ENCODE measurements around the gene GMFB. TPM values are rescaled to one million over a fixed set of nuclear protein-coding genes. Genes with fewer than 3 reads are reported as not detected.

The GMFB gene
- polyA plus RNA-seq, 1 donor from 2014 or later: 208 TPM

- no peak overlapping the region for H3K4me3 ChIP-seq (ENCODE audit: low read length)
- no peak overlapping the region for H2AFZ ChIP-seq (ENCODE audit: low read depth, low read length)
- H3K27ac ChIP-seq (ENCODE audit: low read length): no peak overlapping the region
- no peak overlapping the region for H3K9ac ChIP-seq (ENCODE audit: low read length)
- no peaks in the 10 kb centered on the region for H3K36me3 ChIP-seq (ENCODE audit: insufficient read depth, low read length)
- H3K9me2 ChIP-seq (ENCODE audit: insufficient read depth, low read length): no peaks in the 10 kb centered on the region
- no peak for TF ChIP-seq EZH2 (IDR thresholded peaks at IDR 0.05; ENCODE audit: borderline replicate concordance, insufficient read depth, low read length, poor library complexity, severe bottlenecking)
- no peaks in the 10 kb centered on the region for H3K79me2 ChIP-seq (replicated peaks; ENCODE audit: insufficient read depth, low read length)
- no peaks in the 10 kb centered on the region for H3F3A ChIP-seq (ENCODE audit: insufficient read depth, low read length, poor library complexity, severe bottlenecking)
- no peak overlapping the region for H3K4me2 ChIP-seq (ENCODE audit: low read length)
- no peaks in the 10 kb centered on the region for H4K20me1 ChIP-seq (ENCODE audit: insufficient read depth)
- H3K27me3 ChIP-seq (ENCODE audit: insufficient read depth, low read depth, low read length): no peaks in the 10 kb centered on the region
- no peaks in the 10 kb centered on the region for H3K9me3 ChIP-seq (ENCODE audit: low read length)
Observed at GRCh38 chr14:54528973-54529372, 40.2 kb upstream of the GMFB start.

DNA sequence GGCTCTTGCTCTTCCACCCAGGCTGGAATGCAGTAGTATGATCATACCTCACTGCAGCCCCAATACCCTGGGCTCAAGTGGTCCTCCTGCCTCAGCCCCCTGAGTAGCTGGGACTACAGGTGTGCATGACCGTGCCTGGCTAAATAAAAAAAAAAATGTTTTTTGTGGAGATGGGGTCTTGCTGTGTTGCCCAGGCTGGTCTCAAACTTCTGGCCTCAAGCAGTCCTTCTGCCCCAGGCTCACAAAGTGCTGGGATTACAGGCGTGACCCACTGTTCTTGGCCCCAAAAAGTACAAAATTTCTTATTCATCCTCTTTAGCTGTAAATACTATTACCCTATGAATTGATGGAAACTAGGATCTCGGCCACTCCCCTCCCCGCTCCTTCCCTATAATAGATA, 35.6 kb upstream of the GMFB start:
- no peaks in the 10 kb centered on the region for H3K9me3 ChIP-seq (ENCODE audit: low read length)
- no peaks in the 10 kb centered on the region for H3F3A ChIP-seq (ENCODE audit: insufficient read depth, low read length, poor library complexity, severe bottlenecking)
- H3K27me3 ChIP-seq (ENCODE audit: insufficient read depth, low read depth, low read length): no peaks in the 10 kb centered on the region
- peaks cover 6% of the 10 kb centered on the region for H3K79me2 ChIP-seq (replicated peaks; ENCODE audit: insufficient read depth, low read length)
- no peak overlapping the region for H3K27ac ChIP-seq (ENCODE audit: low read length)
- H3K4me2 ChIP-seq (ENCODE audit: low read length): no peak overlapping the region
- no peak overlapping the region for H3K9ac ChIP-seq (ENCODE audit: low read length)
- H3K4me3 ChIP-seq (ENCODE audit: low read length): no peak overlapping the region
- TF ChIP-seq EP300 (conservative IDR thresholded peaks at IDR 0.05; ENCODE audit: poor library complexity, severe bottlenecking) (no peak), CTCF (IDR thresholded peaks at IDR 0.05; ENCODE audit: poor library complexity, severe bottlenecking) (no peak), POLR2AphosphoS5 (IDR thresholded peaks at IDR 0.05) (no peak), MXI1 (conservative IDR thresholded peaks at IDR 0.05; ENCODE audit: poor library complexity, severe bottlenecking) (no peak), RAD21 (conservative IDR thresholded peaks at IDR 0.05) (no peak), REST (IDR thresholded peaks at IDR 0.05; ENCODE audit: borderline replicate concordance) (no peak), EZH2 (IDR thresholded peaks at IDR 0.05; ENCODE audit: borderline replicate concordance, insufficient read depth, low read length, poor library complexity, severe bottlenecking) (no peak), SMC3 (conservative IDR thresholded peaks at IDR 0.05; ENCODE audit: poor library complexity) (no peak), TAF1 (IDR thresholded peaks at IDR 0.05; ENCODE audit: low read depth) (no peak)
- no peak overlapping the region for H2AFZ ChIP-seq (ENCODE audit: low read depth, low read length)
- H3K9me2 ChIP-seq (ENCODE audit: insufficient read depth, low read length): no peaks in the 10 kb centered on the region
- no peaks in the 10 kb centered on the region for H4K20me1 ChIP-seq (ENCODE audit: insufficient read depth)
- no peaks in the 10 kb centered on the region for H3K36me3 ChIP-seq (ENCODE audit: insufficient read depth, low read length)

DNA sequence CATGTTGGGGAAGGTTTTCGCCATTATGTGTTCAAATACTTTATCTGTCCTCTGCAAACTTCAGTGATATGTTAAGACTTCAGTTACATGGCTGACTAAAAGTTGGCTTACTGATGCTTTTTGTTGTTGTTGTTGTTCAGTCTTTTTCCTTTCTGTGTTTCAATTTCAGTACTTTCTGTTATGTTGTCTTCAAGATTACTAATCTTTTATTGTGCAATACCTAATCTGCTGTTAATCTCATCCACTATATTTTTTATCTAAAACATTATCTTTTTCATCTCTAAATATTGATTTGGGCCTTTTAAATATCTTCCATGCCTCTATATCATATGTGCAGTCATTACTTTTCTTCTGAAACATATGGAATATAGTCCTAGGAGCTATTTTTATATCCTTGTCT, 27.9 kb upstream of the GMFB start:
- Histone ChIP-seq H3K79me2 (replicated peaks; ENCODE audit: insufficient read depth, low read length) (peaks cover 31% of the 10 kb centered on the region), H3K4me2 (ENCODE audit: low read length) (no peak overlapping the region), H2AFZ (ENCODE audit: low read depth, low read length) (no peak overlapping the region), H3K27ac (ENCODE audit: low read length) (no peak overlapping the region), H3K4me3 (ENCODE audit: low read length) (no peak overlapping the region), H3K9ac (ENCODE audit: low read length) (no peak overlapping the region), H3K9me2 (ENCODE audit: insufficient read depth, low read length) (no peaks in the 10 kb centered on the region), H3K27me3 (ENCODE audit: insufficient read depth, low read depth, low read length) (no peaks in the 10 kb centered on the region), H3K9me3 (ENCODE audit: low read length) (no peaks in the 10 kb centered on the region), H3K36me3 (ENCODE audit: insufficient read depth, low read length) (peaks cover 10% of the 10 kb centered on the region), H3F3A (ENCODE audit: insufficient read depth, low read length, poor library complexity, severe bottlenecking) (no peaks in the 10 kb centered on the region), H4K20me1 (ENCODE audit: insufficient read depth) (no peaks in the 10 kb centered on the region)
- no peak for TF ChIP-seq SMC3 (conservative IDR thresholded peaks at IDR 0.05; ENCODE audit: poor library complexity)
- TF ChIP-seq CTCF (IDR thresholded peaks at IDR 0.05; ENCODE audit: poor library complexity, severe bottlenecking): no peak
- no peak for TF ChIP-seq MXI1 (conservative IDR thresholded peaks at IDR 0.05; ENCODE audit: poor library complexity, severe bottlenecking)
- no peak for TF ChIP-seq EZH2 (IDR thresholded peaks at IDR 0.05; ENCODE audit: borderline replicate concordance, insufficient read depth, low read length, poor library complexity, severe bottlenecking)
- no peak for TF ChIP-seq RAD21 (conservative IDR thresholded peaks at IDR 0.05)
- no peak for TF ChIP-seq EP300 (conservative IDR thresholded peaks at IDR 0.05; ENCODE audit: poor library complexity, severe bottlenecking)
- TF ChIP-seq TAF1 (IDR thresholded peaks at IDR 0.05; ENCODE audit: low read depth): no peak
- no peak for TF ChIP-seq REST (IDR thresholded peaks at IDR 0.05; ENCODE audit: borderline replicate concordance)
- TF ChIP-seq POLR2AphosphoS5 (IDR thresholded peaks at IDR 0.05): no peak

All from neural cell (in vitro differentiated cells).